ENCODE results near the gene TSSK2.

Gene TSSK2

GRCh38 chr22:19090183-19090582 is 40.9 kb upstream of the TSSK2 start:
- H3K27me3 ChIP-seq (replicated peaks; ENCODE audit: control insufficient read depth, insufficient read depth, low read length, poor library complexity, severe bottlenecking) = no peaks in the 10 kb centered on the region
- H3K9me3 ChIP-seq (ENCODE audit: control insufficient read depth, low read length) = no peaks in the 10 kb centered on the region
- no peaks in the 10 kb centered on the region for H3K4me1 ChIP-seq (ENCODE audit: control insufficient read depth, insufficient read depth, low read length, poor library complexity, severe bottlenecking)
- peaks cover 22% of the 10 kb centered on the region for H3K36me3 ChIP-seq (ENCODE audit: control insufficient read depth, insufficient read depth, low read length)
- no peak overlapping the region for H3K4me3 ChIP-seq (ENCODE audit: insufficient read depth, low read depth, low read length, poor library complexity, severe bottlenecking)
- no peak overlapping the region for H3K27ac ChIP-seq (ENCODE audit: insufficient read depth, low read length, poor library complexity, severe bottlenecking)
- no peak for DNase-seq

GRCh38 chr22:19090586-19091127 is 40.5 kb upstream of the TSSK2 start:
- no peak for DNase-seq
- Histone ChIP-seq H3K27me3 (replicated peaks; ENCODE audit: control insufficient read depth, insufficient read depth, low read length, poor library complexity, severe bottlenecking) (no peaks in the 10 kb centered on the region), H3K9me3 (ENCODE audit: control insufficient read depth, low read length) (no peaks in the 10 kb centered on the region), H3K36me3 (ENCODE audit: control insufficient read depth, insufficient read depth, low read length) (peaks cover 17% of the 10 kb centered on the region), H3K4me1 (ENCODE audit: control insufficient read depth, insufficient read depth, low read length, poor library complexity, severe bottlenecking) (no peaks in the 10 kb centered on the region), H3K4me3 (ENCODE audit: insufficient read depth, low read depth, low read length, poor library complexity, severe bottlenecking) (no peak overlapping the region), H3K27ac (ENCODE audit: insufficient read depth, low read length, poor library complexity, severe bottlenecking) (no peak overlapping the region)

GRCh38 chr22:19092725-19093124 is 38.4 kb upstream of the TSSK2 start:
- H3K9me3 ChIP-seq (ENCODE audit: control insufficient read depth, low read length) = no peaks in the 10 kb centered on the region
- H3K4me3 ChIP-seq (ENCODE audit: insufficient read depth, low read depth, low read length, poor library complexity, severe bottlenecking) = no peak overlapping the region
- no peak overlapping the region for H3K27ac ChIP-seq (ENCODE audit: insufficient read depth, low read length, poor library complexity, severe bottlenecking)
- peaks cover 10% of the 10 kb centered on the region for H3K36me3 ChIP-seq (ENCODE audit: control insufficient read depth, insufficient read depth, low read length)
- no peak for DNase-seq
- H3K4me1 ChIP-seq (ENCODE audit: control insufficient read depth, insufficient read depth, low read length, poor library complexity, severe bottlenecking) = no peaks in the 10 kb centered on the region
- H3K27me3 ChIP-seq (replicated peaks; ENCODE audit: control insufficient read depth, insufficient read depth, low read length, poor library complexity, severe bottlenecking) = no peaks in the 10 kb centered on the region

GRCh38 chr22:19094393-19094997 is 36.6 kb upstream of the TSSK2 start:
- no peak for DNase-seq
- no peaks in the 10 kb centered on the region for H3K27me3 ChIP-seq (replicated peaks; ENCODE audit: control insufficient read depth, insufficient read depth, low read length, poor library complexity, severe bottlenecking)
- H3K36me3 ChIP-seq (ENCODE audit: control insufficient read depth, insufficient read depth, low read length) = peaks cover 8% of the 10 kb centered on the region
- no peaks in the 10 kb centered on the region for H3K4me1 ChIP-seq (ENCODE audit: control insufficient read depth, insufficient read depth, low read length, poor library complexity, severe bottlenecking)
- no peak overlapping the region for H3K27ac ChIP-seq (ENCODE audit: insufficient read depth, low read length, poor library complexity, severe bottlenecking)
- no peak overlapping the region for H3K4me3 ChIP-seq (ENCODE audit: insufficient read depth, low read depth, low read length, poor library complexity, severe bottlenecking)
- H3K9me3 ChIP-seq (ENCODE audit: control insufficient read depth, low read length) = no peaks in the 10 kb centered on the region

DNA sequence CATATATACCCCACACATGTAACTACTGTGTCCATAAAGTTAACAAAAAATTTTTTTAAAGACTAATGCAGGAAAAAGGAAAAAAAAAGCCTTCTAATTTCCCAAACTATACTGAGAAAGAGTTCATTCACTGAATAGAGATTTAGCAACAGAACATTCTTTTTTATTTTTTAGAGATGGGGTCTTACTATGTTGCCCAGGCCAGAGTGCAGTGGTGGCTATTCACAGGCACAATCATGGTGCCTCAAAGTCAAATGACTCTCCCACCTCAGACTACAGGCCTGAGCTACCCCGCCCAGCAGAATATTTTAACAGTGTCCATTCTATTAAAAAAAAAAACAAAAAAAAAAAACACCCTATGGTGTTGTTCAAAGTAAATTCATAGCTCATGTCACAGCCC is 34.6 kb upstream of the TSSK2 start:
- DNase-seq = no peak
- no peak overlapping the region for H3K4me3 ChIP-seq (ENCODE audit: insufficient read depth, low read depth, low read length, poor library complexity, severe bottlenecking)
- no peaks in the 10 kb centered on the region for H3K9me3 ChIP-seq (ENCODE audit: control insufficient read depth, low read length)
- peaks cover 13% of the 10 kb centered on the region for H3K36me3 ChIP-seq (ENCODE audit: control insufficient read depth, insufficient read depth, low read length)
- no peaks in the 10 kb centered on the region for H3K27me3 ChIP-seq (replicated peaks; ENCODE audit: control insufficient read depth, insufficient read depth, low read length, poor library complexity, severe bottlenecking)
- H3K27ac ChIP-seq (ENCODE audit: insufficient read depth, low read length, poor library complexity, severe bottlenecking) = no peak overlapping the region
- no peaks in the 10 kb centered on the region for H3K4me1 ChIP-seq (ENCODE audit: control insufficient read depth, insufficient read depth, low read length, poor library complexity, severe bottlenecking)

- no peak overlapping the region for H3K27ac ChIP-seq (ENCODE audit: insufficient read depth, low read length, poor library complexity, severe bottlenecking)
- H3K9me3 ChIP-seq (ENCODE audit: control insufficient read depth, low read length) = no peaks in the 10 kb centered on the region
- DNase-seq = no peak
- no peaks in the 10 kb centered on the region for H3K27me3 ChIP-seq (replicated peaks; ENCODE audit: control insufficient read depth, insufficient read depth, low read length, poor library complexity, severe bottlenecking)
- no peaks in the 10 kb centered on the region for H3K4me1 ChIP-seq (ENCODE audit: control insufficient read depth, insufficient read depth, low read length, poor library complexity, severe bottlenecking)
- peaks cover 13% of the 10 kb centered on the region for H3K36me3 ChIP-seq (ENCODE audit: control insufficient read depth, insufficient read depth, low read length)
- H3K4me3 ChIP-seq (ENCODE audit: insufficient read depth, low read depth, low read length, poor library complexity, severe bottlenecking) = no peak overlapping the region
Observed at GRCh38 chr22:19097518-19097917, 33.6 kb upstream of the TSSK2 start.

GRCh38 chr22:19098157-19098556 is 33.0 kb upstream of the TSSK2 start:
- Histone ChIP-seq H3K4me3 (ENCODE audit: insufficient read depth, low read depth, low read length, poor library complexity, severe bottlenecking) (no peak overlapping the region), H3K4me1 (ENCODE audit: control insufficient read depth, insufficient read depth, low read length, poor library complexity, severe bottlenecking) (no peaks in the 10 kb centered on the region), H3K27ac (ENCODE audit: insufficient read depth, low read length, poor library complexity, severe bottlenecking) (no peak overlapping the region)

DNA sequence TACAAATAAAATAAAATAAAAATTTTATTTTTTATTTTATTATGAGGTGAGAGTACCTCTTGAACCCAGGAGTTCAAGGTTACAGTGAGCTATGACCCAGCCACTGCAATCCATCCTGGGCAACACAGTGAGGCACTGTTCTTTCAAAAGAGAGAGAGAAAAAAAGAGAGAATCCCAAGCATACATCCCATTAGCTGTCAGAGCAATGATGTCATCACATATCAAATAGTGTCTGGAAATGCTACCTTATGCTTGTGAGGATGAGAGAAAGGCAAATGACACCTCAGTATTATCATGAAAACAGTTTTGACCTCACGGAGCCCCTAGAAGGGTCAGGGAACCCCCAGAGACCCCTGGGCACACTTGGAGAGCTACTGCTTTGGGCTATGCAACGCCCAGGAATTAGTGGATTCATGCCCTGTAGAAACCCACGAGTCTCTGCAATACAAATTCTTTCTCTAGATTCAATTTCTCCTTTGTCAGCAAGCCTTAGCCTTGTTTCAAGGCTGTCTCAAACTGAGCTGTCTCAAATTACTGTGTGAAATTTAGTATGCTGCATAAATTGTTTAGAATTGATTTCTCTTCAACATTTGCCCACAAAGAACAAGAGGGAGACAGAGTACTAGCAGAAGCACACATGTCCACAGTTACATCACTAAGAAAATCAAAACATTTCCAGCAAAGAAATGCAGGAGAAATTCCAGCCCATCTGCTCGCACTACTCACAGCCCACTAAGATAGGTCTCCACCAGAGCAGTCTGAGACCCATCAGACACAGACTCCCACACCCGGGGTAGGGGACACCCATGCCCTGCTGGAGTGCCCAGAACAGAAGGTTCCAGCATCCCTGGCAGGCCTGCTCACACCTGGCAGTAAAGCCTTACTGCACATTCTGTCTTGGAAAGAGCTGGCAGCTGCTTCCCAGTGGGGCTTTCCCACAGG is 27.0 kb upstream of the TSSK2 start:
- Histone ChIP-seq H3K4me1 (ENCODE audit: control insufficient read depth, insufficient read depth, low read length, poor library complexity, severe bottlenecking) (peaks cover 7% of the 10 kb centered on the region), H3K4me3 (ENCODE audit: insufficient read depth, low read depth, low read length, poor library complexity, severe bottlenecking) (no peak overlapping the region), H3K27ac (ENCODE audit: insufficient read depth, low read length, poor library complexity, severe bottlenecking) (no peak overlapping the region), H3K36me3 (ENCODE audit: control insufficient read depth, insufficient read depth, low read length) (peaks cover 6% of the 10 kb centered on the region), H3K27me3 (replicated peaks; ENCODE audit: control insufficient read depth, insufficient read depth, low read length, poor library complexity, severe bottlenecking) (no peaks in the 10 kb centered on the region), H3K9me3 (ENCODE audit: control insufficient read depth, low read length) (no peaks in the 10 kb centered on the region)
- no peak for DNase-seq

More at GRCh38 chr22:19098157-19098556, 33.0 kb upstream of the TSSK2 start:
- DNase-seq = no peak
- no peaks in the 10 kb centered on the region for H3K9me3 ChIP-seq (ENCODE audit: control insufficient read depth, low read length)
- no peaks in the 10 kb centered on the region for H3K27me3 ChIP-seq (replicated peaks; ENCODE audit: control insufficient read depth, insufficient read depth, low read length, poor library complexity, severe bottlenecking)
- H3K36me3 ChIP-seq (ENCODE audit: control insufficient read depth, insufficient read depth, low read length) = peaks cover 13% of the 10 kb centered on the region

DNA sequence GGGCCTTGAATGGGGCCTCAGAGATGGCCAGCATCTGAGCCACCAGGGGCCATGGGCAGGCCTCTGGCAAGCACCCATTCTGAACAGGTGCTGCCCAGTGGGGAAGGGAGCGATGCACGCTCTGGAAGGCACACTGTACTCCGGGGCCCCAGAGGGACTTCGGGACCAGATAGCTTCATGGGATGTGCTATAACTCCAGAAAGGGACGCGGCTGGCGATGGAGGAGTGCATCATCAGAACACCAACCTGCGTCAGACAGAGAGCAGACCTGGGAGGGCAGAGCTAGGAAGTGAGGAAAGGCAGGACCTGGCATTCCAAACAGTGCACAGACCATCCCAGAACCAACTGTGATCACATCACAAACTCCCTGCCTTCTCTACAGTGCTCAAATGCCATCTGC is 25.7 kb upstream of the TSSK2 start:
- no peak overlapping the region for H3K27ac ChIP-seq (ENCODE audit: insufficient read depth, low read length, poor library complexity, severe bottlenecking)

More for the DNA sequence above, 25.7 kb upstream of the TSSK2 start:
- H3K9me3 ChIP-seq (ENCODE audit: control insufficient read depth, low read length) = no peaks in the 10 kb centered on the region
- DNase-seq = no peak
- peaks cover 20% of the 10 kb centered on the region for H3K4me1 ChIP-seq (ENCODE audit: control insufficient read depth, insufficient read depth, low read length, poor library complexity, severe bottlenecking)
- no peaks in the 10 kb centered on the region for H3K27me3 ChIP-seq (replicated peaks; ENCODE audit: control insufficient read depth, insufficient read depth, low read length, poor library complexity, severe bottlenecking)
- H3K4me3 ChIP-seq (ENCODE audit: insufficient read depth, low read depth, low read length, poor library complexity, severe bottlenecking) = no peak overlapping the region
- peaks cover 6% of the 10 kb centered on the region for H3K36me3 ChIP-seq (ENCODE audit: control insufficient read depth, insufficient read depth, low read length)

Measured in effector memory CD4-positive, alpha-beta T cell (primary cell).